HG02798 (cell line): ENCODE measurements around the gene DDR1.
"Not testable (repeated sequence)": the region's sequence is repeated elsewhere in the genome, so short reads cannot be mapped to it uniquely, and the experiment has no call there.

Experiments used
- ATAC-seq: cut with Tn5 transposase; IDR thresholded peaks from one replicate; pipeline ENCODE4 v1.9.1; 2021; ENCODE audit warnings: mild to moderate bottlenecking; ENCODE audit not compliant: unreplicated experiment, poor library complexity

The DDR1 gene

DNA sequence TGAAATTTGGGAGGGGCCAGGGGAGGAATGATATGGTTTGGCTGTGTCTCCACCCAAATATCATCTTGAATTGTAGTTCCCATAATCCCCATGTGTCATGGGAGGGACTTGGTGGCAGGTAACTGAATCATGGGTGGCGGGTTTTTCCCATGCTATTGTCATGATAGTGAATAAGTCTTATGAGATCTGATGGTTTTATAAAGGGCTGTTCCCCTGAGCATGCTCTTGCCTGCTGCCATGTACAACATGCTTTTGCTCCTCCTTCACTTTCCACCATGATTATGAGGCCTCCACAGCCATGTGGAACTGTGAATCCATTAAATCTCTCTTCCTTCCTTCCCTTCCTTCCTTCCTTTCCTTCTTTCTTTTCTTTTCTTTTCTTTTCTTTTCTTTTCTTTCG is 31.9 kb upstream of the DDR1 start:
- not testable (repeated sequence) for ATAC-seq

DNA sequence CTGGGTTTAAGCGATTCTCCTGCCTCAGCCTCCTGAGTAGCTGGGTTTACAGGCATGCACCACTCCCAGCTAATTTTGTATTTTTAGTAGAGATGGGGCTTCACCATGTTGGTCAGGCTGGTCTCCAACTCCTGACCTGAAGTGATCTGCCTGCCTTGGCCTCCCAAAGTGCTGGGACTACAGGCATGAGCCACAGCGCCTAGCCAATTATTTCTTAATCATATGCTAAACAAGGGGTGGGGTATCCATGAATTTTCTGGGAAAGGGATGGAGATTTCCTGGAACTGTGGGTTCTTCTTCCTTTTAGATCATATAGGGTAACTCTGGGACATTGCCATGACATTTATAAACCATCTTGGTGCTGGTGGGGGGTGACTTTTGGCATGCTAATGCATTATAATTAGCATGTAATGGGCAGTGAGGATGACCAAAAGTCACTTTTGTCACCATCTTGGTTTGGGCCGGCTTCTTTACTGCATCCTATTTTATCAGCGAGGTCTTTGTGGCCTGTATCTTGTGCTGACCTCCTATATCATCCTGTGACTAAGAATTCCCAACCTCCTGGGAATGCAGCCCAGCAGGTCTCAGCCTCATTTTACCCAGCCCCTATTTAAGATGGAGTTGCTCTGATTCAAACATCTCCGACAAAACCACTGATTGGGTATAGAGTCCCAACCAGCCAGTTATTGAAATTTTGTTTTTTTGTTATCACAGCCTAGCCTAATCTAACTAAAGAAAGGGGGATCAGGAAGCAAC is 29.9 kb upstream of the DDR1 start:
- no peak for ATAC-seq

DNA sequence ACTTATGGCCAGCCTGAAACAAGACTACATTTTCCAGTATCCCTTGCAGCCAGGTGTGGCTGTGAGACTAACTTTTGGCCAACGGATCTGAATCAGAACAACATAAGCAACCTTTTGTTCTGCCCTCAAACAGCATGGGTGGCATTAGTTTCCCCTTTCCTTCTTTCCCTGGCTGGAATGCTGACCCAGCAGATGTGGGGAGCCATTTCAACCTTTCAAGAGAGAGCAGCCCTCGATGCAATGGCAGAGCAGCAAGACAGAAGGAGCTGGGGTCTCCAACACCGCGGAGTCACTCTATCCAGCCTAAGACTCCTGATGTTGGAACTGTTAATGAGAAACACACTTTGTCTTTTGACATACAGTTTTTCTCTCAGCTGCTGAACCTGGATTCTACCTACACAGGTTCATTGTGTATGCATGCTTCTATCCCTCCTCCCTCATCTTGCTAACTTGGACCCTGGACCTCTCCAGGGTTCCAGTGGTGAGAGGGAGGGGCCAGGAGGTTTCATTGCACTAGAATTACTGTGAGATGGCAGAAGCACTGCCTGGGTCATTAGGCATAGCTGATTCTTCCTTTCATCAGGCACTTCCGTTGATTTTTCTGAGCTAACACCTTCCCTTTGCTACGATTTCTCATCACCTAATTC is 28.8 kb upstream of the DDR1 start:
- no peak for ATAC-seq

GRCh38 chr6:30857112-30857511 is 27.2 kb upstream of the DDR1 start:
- no peak for ATAC-seq

GRCh38 chr6:30857549-30857948 is 26.8 kb upstream of the DDR1 start:
- no peak for ATAC-seq

- not testable (repeated sequence) for ATAC-seq
Measured at GRCh38 chr6:30859726-30860125, 24.6 kb upstream of the DDR1 start.

GRCh38 chr6:30861257-30862048 is 22.9 kb upstream of the DDR1 start:
- no peak for ATAC-seq

DNA sequence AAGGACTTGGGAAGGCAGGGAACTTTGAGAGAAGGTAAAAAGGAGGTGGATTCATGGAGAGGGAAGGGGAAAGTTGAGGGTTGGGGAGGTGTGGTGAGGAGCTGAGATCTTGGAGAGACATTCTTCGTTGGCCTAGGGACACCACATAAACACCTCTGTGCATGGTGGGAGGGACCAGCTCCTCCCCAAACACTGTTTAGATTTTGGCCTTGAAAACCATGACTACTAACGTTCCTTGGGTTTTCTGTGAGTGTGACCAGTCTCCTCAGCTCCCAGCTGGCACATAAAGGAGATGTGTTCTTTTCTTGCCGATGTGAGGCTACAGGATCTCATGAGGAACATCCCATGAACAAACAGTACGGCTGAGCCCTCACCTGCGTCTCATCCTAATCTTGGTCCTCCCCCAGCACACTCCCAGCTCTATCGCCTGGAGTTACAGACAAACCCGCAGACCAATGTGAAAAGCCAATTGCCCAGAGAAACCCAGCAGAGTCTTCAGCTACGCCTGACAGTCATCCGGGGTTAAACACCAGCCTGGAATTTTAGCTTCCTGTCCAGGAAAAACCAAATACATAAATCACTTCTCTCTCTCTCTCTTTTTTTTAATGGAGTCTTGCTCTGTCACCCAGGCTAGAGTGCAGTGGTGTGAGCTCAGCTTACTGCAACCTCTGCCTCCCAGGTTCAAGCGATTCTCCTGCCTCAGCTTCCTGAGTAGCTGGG is 22.0 kb upstream of the DDR1 start:
- no peak for ATAC-seq

GRCh38 chr6:30864325-30864724 is 20.0 kb upstream of the DDR1 start:
- ATAC-seq = no peak

GRCh38 chr6:30869241-30869749 is 15.0 kb upstream of the DDR1 start:
- not testable (repeated sequence) for ATAC-seq

GRCh38 chr6:30870546-30870945 is 13.8 kb upstream of the DDR1 start:
- no peak for ATAC-seq

DNA sequence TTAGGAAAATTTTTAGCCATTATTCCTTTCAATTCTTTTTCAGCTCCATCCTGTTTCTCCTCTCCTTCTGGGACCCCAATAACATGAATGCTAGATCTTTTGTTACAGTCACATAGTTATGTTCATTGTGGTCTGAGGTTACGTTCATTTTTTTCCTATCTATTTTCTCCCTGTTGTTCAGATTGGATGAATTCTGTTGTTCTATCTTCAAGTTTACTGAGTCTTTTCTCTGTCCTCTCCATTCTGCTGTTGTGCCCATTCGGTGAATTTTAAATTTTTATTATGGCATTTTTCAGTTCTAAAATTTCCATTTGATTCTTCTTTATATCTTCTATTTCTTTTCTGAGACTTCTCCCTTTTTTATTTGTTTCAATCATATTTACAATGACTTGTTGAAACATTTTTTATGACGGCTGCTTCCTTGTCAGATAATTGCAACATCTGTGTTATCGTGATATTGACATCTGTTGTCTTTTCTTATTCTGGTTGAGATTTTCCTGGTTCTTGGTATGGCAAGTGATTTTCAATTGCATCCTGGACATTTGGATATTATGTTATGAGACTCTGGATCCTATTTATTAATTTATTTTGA is 12.6 kb upstream of the DDR1 start:
- ATAC-seq = no peak

GRCh38 chr6:30873137-30873640 is 11.1 kb upstream of the DDR1 start:
- ATAC-seq = no peak

DNA sequence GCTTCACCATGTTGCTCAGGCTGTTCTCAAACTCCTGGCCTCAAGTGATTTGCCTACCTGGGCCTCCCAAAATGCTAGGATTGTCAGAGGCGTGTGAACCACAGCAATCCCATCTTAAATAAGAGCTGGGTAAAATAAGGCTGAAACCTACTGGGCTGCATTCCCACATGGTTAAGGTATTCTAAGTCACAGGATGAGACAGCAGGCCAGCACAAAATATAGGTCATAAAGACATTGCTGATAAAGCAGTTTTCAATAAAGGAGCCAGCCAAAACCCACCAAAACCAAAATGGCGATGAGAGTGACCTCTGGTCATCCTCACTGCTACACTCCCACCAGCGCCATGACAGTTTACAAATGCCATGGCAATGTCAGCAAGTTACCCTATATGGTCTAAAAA is 10.5 kb upstream of the DDR1 start:
- ATAC-seq = not testable (repeated sequence)

- ATAC-seq = no peak
Measured at GRCh38 chr6:30875244-30876038, 8.9 kb upstream of the DDR1 start.

GRCh38 chr6:30876039-30876730 is 8.1 kb upstream of the DDR1 start:
- no peak for ATAC-seq

- ATAC-seq = no peak
Measured at GRCh38 chr6:30877419-30878262, 6.7 kb upstream of the DDR1 start.
